GM23248 (cell line): Measurements from ENCODE around the gene ILK. TPM values are rescaled to one million over a fixed set of nuclear protein-coding genes. Genes with fewer than 3 reads are reported as not detected.

Experiments
- DNase-seq: peaks from one replicate; pipeline ENCODE4 v3.0.0-alpha.2; 2015
- H2AFZ ChIP-seq: fragments of 200-600 bp; sonication (generic); 2 replicates; pipeline ENCODE4 v1.6.1; 2016; ENCODE audit warnings: antibody characterized with exemption
- H3F3A ChIP-seq: fragments of 200-600 bp; sonication (generic); 2 replicates; pipeline ENCODE4 v1.6.1; 2016; ENCODE audit warnings: mild to moderate bottlenecking, antibody characterized with exemption, mixed run types; ENCODE audit not compliant: insufficient read depth
- H3K27ac ChIP-seq: fragments of 200-600 bp; sonication (generic); 2 replicates; pipeline ENCODE4 v1.5.1; 2016; ENCODE audit warnings: mild to moderate bottlenecking
- H3K27me3 ChIP-seq: fragments of 200-600 bp; sonication (generic); replicated peaks from 2 replicates; pipeline ENCODE4 v1.6.1; 2016; ENCODE audit warnings: mild to moderate bottlenecking; ENCODE audit not compliant: insufficient read depth
- H3K36me3 ChIP-seq: fragments of 200-600 bp; sonication (generic); 2 replicates; pipeline ENCODE4 v1.6.1; 2016; ENCODE audit warnings: low read depth, mild to moderate bottlenecking
- H3K4me1 ChIP-seq: fragments of 200-600 bp; sonication (generic); 2 replicates; pipeline ENCODE4 v1.6.1; 2016; ENCODE audit warnings: mild to moderate bottlenecking; ENCODE audit not compliant: insufficient read depth
- H3K4me2 ChIP-seq: fragments of 200-600 bp; sonication (generic); one replicate; pipeline ENCODE4 v1.6.1; 2016; ENCODE audit warnings: mild to moderate bottlenecking; ENCODE audit not compliant: unreplicated experiment
- H3K4me3 ChIP-seq: fragments of 200-600 bp; sonication (generic); 2 replicates; pipeline ENCODE4 v1.5.1; 2016; ENCODE audit warnings: mild to moderate bottlenecking
- H3K79me2 ChIP-seq: fragments of 200-600 bp; sonication (generic); 2 replicates; pipeline ENCODE4 v1.6.1; 2016; ENCODE audit warnings: mild to moderate bottlenecking; ENCODE audit not compliant: insufficient read depth
- H3K9ac ChIP-seq: fragments of 200-600 bp; sonication (generic); 2 replicates; pipeline ENCODE4 v1.6.1; 2016; ENCODE audit warnings: mild to moderate bottlenecking
- H3K9me2 ChIP-seq: fragments of 200-600 bp; sonication (generic); 2 replicates; pipeline ENCODE4 v1.6.1; 2016; ENCODE audit warnings: mixed run types, mild to moderate bottlenecking, moderate library complexity; ENCODE audit not compliant: insufficient read depth
- H3K9me3 ChIP-seq: fragments of 200-600 bp; sonication (generic); one replicate; pipeline ENCODE4 v1.6.1; 2017; ENCODE audit warnings: low read depth
- H4K20me1 ChIP-seq: fragments of 200-600 bp; sonication (generic); 2 replicates; pipeline ENCODE4 v1.6.0; 2016; ENCODE audit not compliant: insufficient read depth
- EZH2 ChIP-seq: fragments of 200-600 bp; sonication (generic); IDR thresholded peaks from 2 replicates; pipeline ENCODE4 v1.6.1; 2018; ENCODE audit warnings: antibody characterized with exemption, mild to moderate bottlenecking; ENCODE audit not compliant: insufficient read depth, poor library complexity, severe bottlenecking
- EZH2phosphoT487 ChIP-seq: fragments of 200-600 bp; sonication (generic); IDR thresholded peaks from 2 replicates; pipeline ENCODE4 v1.6.1; 2018; ENCODE audit warnings: antibody characterized with exemption, moderate library complexity, mild to moderate bottlenecking, low read depth; ENCODE audit not compliant: insufficient read depth
- WGBS, 2 experiments: methylation state at CpG; one replicate each; pipeline ENCODE4 v1.1.6; 2015 to 2017; ENCODE audit warnings: low lambda C conversion rate in 2 of 2, low coverage in 1 of 2; ENCODE audit errors: missing lambda C conversion rate in 2 of 2; 5-methylcytosine and 5-hydroxymethylcytosine counted together
- in situ Hi-C: fragments of 300-500 bp; cut with MboI; formaldehyde crosslinking; loops from 2 replicates; pipeline ENCODE4 v1.15.0; 2020
- polyA plus RNA-seq: library from polyadenylated mRNA; unstranded; fragments of >200 nt; fragmentation: Nextera tagmentation; extraction: Ambion mirVana; gene quantifications from 2 replicates; pipeline ENCODE4 v1.2.1, GENCODE V29; 2016
- total RNA-seq: library from RNA; depleted of rRNA; stranded (reverse); fragments of >200 nt; shearing (Covaris generic); gene quantifications from 2 replicates; pipeline ENCODE4 v1.2.3, GENCODE V29; 2014

The ILK gene
- total and polyA plus RNA-seq, 2 experiments from 2014 or later = 242 to 256 TPM

GRCh38 chr11:6557761-6558674 lies 45.6 kb upstream of the ILK start:
- H4K20me1 ChIP-seq = no peaks in the 10 kb centered on the region
- no peaks in the 10 kb centered on the region for H3K27me3 ChIP-seq
- no peak for DNase-seq
- TF ChIP-seq EZH2 (no peak), EZH2phosphoT487 (no peak)
- no peak overlapping the region for H3K4me2 ChIP-seq
- H3K9me2 ChIP-seq = no peaks in the 10 kb centered on the region
- no peak overlapping the region for H2AFZ ChIP-seq
- H3K4me1 ChIP-seq = no peaks in the 10 kb centered on the region
- H3F3A ChIP-seq = no peaks in the 10 kb centered on the region
- WGBS, 2 experiments = 80 to 84% methylated on average over 14 of the region's 14 CpGs
- no peaks in the 10 kb centered on the region for H3K36me3 ChIP-seq
- no peak overlapping the region for H3K9ac ChIP-seq
- no peaks in the 10 kb centered on the region for H3K9me3 ChIP-seq
- in situ Hi-C loops = no loop called here
- no peak overlapping the region for H3K4me3 ChIP-seq
- no peaks in the 10 kb centered on the region for H3K79me2 ChIP-seq
- H3K27ac ChIP-seq = no peak overlapping the region

GRCh38 chr11:6559369-6559768 lies 44.2 kb upstream of the ILK start:
- no peak for TF ChIP-seq EZH2
- TF ChIP-seq EZH2phosphoT487 = no peak
- in situ Hi-C loops = no loop called here
- 95 to 100% methylated on average over 1 of the region's 1 CpG for WGBS, 2 experiments

GRCh38 chr11:6561288-6561687 lies 42.3 kb upstream of the ILK start:
- Histone ChIP-seq H3K4me1 (no peaks in the 10 kb centered on the region), H3K27me3 (no peaks in the 10 kb centered on the region), H3F3A (no peaks in the 10 kb centered on the region), H3K9me2 (no peaks in the 10 kb centered on the region), H3K4me3 (no peak overlapping the region), H3K27ac (no peak overlapping the region), H3K79me2 (no peaks in the 10 kb centered on the region), H3K9me3 (no peaks in the 10 kb centered on the region), H3K36me3 (no peaks in the 10 kb centered on the region), H3K4me2 (no peak overlapping the region), H4K20me1 (no peaks in the 10 kb centered on the region), H2AFZ (no peak overlapping the region), H3K9ac (no peak overlapping the region)
- WGBS, 2 experiments = 88 to 89% methylated on average over 3 of the region's 3 CpGs
- in situ Hi-C loops = no loop called here
- DNase-seq = no peak
- TF ChIP-seq EZH2phosphoT487 (no peak), EZH2 (no peak)

More at GRCh38 chr11:6559369-6559768, 44.2 kb upstream of the ILK start:
- no peak for DNase-seq
- Histone ChIP-seq H3K27me3 (no peaks in the 10 kb centered on the region), H3K4me2 (no peak overlapping the region), H3K9ac (no peak overlapping the region), H3F3A (no peaks in the 10 kb centered on the region), H3K9me2 (no peaks in the 10 kb centered on the region), H3K79me2 (no peaks in the 10 kb centered on the region), H3K4me1 (no peaks in the 10 kb centered on the region), H3K4me3 (no peak overlapping the region), H3K27ac (no peak overlapping the region), H2AFZ (no peak overlapping the region), H3K36me3 (no peaks in the 10 kb centered on the region), H3K9me3 (no peaks in the 10 kb centered on the region), H4K20me1 (no peaks in the 10 kb centered on the region)

- Histone ChIP-seq H3K27ac (no peak overlapping the region), H4K20me1 (no peaks in the 10 kb centered on the region), H3K9ac (no peak overlapping the region), H3K36me3 (no peaks in the 10 kb centered on the region), H2AFZ (no peak overlapping the region), H3K4me2 (no peak overlapping the region), H3K79me2 (no peaks in the 10 kb centered on the region), H3F3A (no peaks in the 10 kb centered on the region), H3K4me3 (no peak overlapping the region), H3K9me3 (no peaks in the 10 kb centered on the region), H3K9me2 (no peaks in the 10 kb centered on the region), H3K27me3 (no peaks in the 10 kb centered on the region), H3K4me1 (0 out of 2 replicates have a peak, but pooled peaks cover under 1% of the 10 kb centered on the region)
- 98 to 99% methylated on average over 4 of the region's 4 CpGs for WGBS, 2 experiments
- in situ Hi-C loops = no loop called here
- TF ChIP-seq EZH2 (no peak), EZH2phosphoT487 (no peak)
- no peak for DNase-seq
Measured at GRCh38 chr11:6563121-6563619, 40.4 kb upstream of the ILK start.
